Tibial nerve (tissue), 4 donors: ENCODE results near the gene DENND2D. TPM values are rescaled to one million over a fixed set of nuclear protein-coding genes. Genes with fewer than 3 reads are reported as not detected.

ENCODE experiments used
- DNase-seq, 2 donors: peaks; one replicate each; pipeline ENCODE4 v3.0.0-alpha.2; 2019; ENCODE audit warnings: low spot score in 2 of 2
- H3K27ac ChIP-seq, 4 donors: fragments of 200-600 bp; sonication (generic) in 3 of 4; one replicate each; pipeline ENCODE4 v1.5.1; 2017 to 2019; ENCODE audit warnings: mild to moderate bottlenecking in 1 of 4
- H3K27me3 ChIP-seq, 2 donors: fragments of 200-600 bp; sonication (generic) in 1 of 2; one replicate each; pipeline versions ENCODE4 v1.5.1 to v1.6.0; 2017 to 2019
- H3K36me3 ChIP-seq, 3 donors: fragments of 200-600 bp; sonication (generic); one replicate each; pipeline ENCODE4 v1.5.1; 2018 to 2019
- H3K4me1 ChIP-seq, 4 donors: fragments of 200-600 bp; sonication (generic) in 3 of 4; one replicate each; pipeline ENCODE4 v1.5.1; 2017 to 2019
- H3K4me3 ChIP-seq, 4 donors: fragments of 200-600 bp; sonication (generic) in 3 of 4; one replicate each; pipeline ENCODE4 v1.5.1; 2017 to 2019; ENCODE audit warnings: mild to moderate bottlenecking in 1 of 4, moderate library complexity in 1 of 4
- H3K9me3 ChIP-seq, 4 donors: fragments of 200-600 bp; sonication (generic) in 3 of 4; one replicate each; pipeline ENCODE4 v1.5.1; 2017 to 2019
- EP300 ChIP-seq, 2 donors: sonication (generic); formaldehyde crosslinking; IDR thresholded peaks; one replicate each; pipeline ENCODE4 v1.6.1; 2017; ENCODE audit warnings: antibody characterized with exemption in 2 of 2, mild to moderate bottlenecking in 1 of 2
- POLR2A ChIP-seq, 2 donors: fragments of 450-650 bp; IDR thresholded peaks; one replicate each; pipeline ENCODE4 v1.6.1; 2017; ENCODE audit warnings: antibody characterized with exemption in 2 of 2, mild to moderate bottlenecking in 2 of 2, moderate library complexity in 2 of 2
- WGBS, 2 donors: methylation state at CpG; one replicate each; pipeline ENCODE4 v1.1.5; 2018; 5-methylcytosine and 5-hydroxymethylcytosine counted together
- total RNA-seq, 4 donors: library from RNA; depleted of rRNA; stranded (reverse); fragments of >200 nt; gene quantifications; one replicate each; pipeline ENCODE4 v1.1.0, GENCODE V29; 2016
- TF ChIP-seq, protein P1 (sequence below), 5 experiments: fragments of 200-600 bp in 3 of 5; fragments of 450-650 bp in 2 of 5; sonication (generic) in 3 of 5; IDR thresholded peaks; one replicate each; pipeline ENCODE4 v1.5.1; 2016 to 2019; ENCODE audit warnings: antibody characterized with exemption in 5 of 5, mild to moderate bottlenecking in 3 of 5, moderate library complexity in 2 of 5

The DENND2D gene
- total RNA-seq, 4 donors from 2014 or later, result 4.8 to 21.6 (median 8.2) TPM

DNA sequence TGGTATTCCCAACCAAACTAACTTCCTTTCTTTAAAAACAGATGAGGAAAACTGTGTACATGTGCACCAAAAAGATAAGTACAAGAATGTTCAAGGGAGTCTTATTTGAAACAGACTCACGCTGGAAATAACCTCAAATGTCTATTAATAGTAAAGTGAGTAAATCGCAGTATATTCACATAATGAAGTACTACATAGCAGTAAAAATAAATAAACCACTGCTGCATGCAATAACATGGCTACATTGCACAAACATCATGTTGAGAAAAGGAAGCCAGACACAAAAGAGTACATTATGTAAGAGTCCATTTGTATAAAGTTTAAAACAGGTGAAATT, 5.2 kb upstream of the DENND2D start:
- H3K4me3 ChIP-seq, result no peak overlapping the region
- DNase-seq, result no peak
- H3K27me3 ChIP-seq, result peaks cover 0 to 10% of the 10 kb centered on the region in 2 donors
- WGBS, 2 donors, result 47 to 56% methylated on average over 2 of the region's 2 CpGs
- peak overlapping the region in 1 of 4 donors; percentile 98 for H3K27ac ChIP-seq
- TF ChIP-seq, protein P1, sequence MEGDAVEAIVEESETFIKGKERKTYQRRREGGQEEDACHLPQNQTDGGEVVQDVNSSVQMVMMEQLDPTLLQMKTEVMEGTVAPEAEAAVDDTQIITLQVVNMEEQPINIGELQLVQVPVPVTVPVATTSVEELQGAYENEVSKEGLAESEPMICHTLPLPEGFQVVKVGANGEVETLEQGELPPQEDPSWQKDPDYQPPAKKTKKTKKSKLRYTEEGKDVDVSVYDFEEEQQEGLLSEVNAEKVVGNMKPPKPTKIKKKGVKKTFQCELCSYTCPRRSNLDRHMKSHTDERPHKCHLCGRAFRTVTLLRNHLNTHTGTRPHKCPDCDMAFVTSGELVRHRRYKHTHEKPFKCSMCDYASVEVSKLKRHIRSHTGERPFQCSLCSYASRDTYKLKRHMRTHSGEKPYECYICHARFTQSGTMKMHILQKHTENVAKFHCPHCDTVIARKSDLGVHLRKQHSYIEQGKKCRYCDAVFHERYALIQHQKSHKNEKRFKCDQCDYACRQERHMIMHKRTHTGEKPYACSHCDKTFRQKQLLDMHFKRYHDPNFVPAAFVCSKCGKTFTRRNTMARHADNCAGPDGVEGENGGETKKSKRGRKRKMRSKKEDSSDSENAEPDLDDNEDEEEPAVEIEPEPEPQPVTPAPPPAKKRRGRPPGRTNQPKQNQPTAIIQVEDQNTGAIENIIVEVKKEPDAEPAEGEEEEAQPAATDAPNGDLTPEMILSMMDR (IDR thresholded peaks at IDR 0.05), result no peak
- TF ChIP-seq EP300 (IDR thresholded peaks at IDR 0.05) (no peak), POLR2A (IDR thresholded peaks at IDR 0.05) (no peak)
- H3K9me3 ChIP-seq, result no peaks in the 10 kb centered on the region
- H3K36me3 ChIP-seq, result no peaks in the 10 kb centered on the region
- peaks cover 0 to 40% (median 25%) of the 10 kb centered on the region in 4 donors for H3K4me1 ChIP-seq

DNA sequence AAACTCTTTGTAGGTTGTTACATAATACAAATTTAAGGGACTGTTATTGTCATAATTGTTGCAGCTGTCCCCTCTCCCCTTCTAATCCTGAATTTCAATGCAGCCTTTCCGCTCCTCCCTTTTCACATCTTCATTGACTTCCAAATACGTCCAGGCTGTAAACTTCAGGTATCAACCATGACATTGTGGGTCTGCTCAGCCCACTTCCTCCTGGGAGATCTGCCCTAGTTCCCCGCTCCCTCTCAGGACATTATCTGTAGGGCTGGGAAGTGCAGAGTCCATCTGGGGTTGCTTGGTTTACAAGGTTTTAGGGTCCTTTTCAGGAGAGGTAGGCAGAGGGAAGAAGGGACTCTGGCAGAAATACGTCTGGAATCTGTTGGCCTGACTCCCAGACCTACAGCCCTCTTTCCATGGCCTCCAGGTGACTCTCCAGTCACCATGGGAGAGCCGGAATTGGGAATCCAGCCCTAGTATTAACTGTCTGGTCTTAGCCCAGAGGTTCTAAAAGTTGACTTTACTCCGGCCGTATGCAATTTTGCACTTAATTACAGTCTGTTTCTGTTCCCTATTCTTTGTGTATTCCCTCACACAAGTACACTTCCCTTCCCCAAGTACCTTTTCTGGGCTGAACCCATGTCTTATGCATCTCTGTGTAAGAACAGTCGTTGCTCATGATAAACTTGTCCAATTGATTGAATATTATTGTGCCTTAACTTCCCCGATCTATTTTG, 4.7 kb upstream of the DENND2D start:
- TF ChIP-seq EP300 (IDR thresholded peaks at IDR 0.05) (no peak), POLR2A (IDR thresholded peaks at IDR 0.05) (no peak)
- TF ChIP-seq, protein P1 (IDR thresholded peaks at IDR 0.05), result no peak
- Histone ChIP-seq H3K27me3 (peaks cover 0 to 10% of the 10 kb centered on the region in 2 donors), H3K9me3 (no peaks in the 10 kb centered on the region), H3K4me3 (peak overlapping the region in 1 of 4 donors; percentile 72), H3K4me1 (peaks cover 0 to 40% (median 27%) of the 10 kb centered on the region in 4 donors), H3K36me3 (no peaks in the 10 kb centered on the region), H3K27ac (peak overlapping the region in 1 of 4 donors; percentile 98)
- WGBS, 2 donors, result 54 to 59% methylated on average over 9 of the region's 9 CpGs
- no peak for DNase-seq

DNA sequence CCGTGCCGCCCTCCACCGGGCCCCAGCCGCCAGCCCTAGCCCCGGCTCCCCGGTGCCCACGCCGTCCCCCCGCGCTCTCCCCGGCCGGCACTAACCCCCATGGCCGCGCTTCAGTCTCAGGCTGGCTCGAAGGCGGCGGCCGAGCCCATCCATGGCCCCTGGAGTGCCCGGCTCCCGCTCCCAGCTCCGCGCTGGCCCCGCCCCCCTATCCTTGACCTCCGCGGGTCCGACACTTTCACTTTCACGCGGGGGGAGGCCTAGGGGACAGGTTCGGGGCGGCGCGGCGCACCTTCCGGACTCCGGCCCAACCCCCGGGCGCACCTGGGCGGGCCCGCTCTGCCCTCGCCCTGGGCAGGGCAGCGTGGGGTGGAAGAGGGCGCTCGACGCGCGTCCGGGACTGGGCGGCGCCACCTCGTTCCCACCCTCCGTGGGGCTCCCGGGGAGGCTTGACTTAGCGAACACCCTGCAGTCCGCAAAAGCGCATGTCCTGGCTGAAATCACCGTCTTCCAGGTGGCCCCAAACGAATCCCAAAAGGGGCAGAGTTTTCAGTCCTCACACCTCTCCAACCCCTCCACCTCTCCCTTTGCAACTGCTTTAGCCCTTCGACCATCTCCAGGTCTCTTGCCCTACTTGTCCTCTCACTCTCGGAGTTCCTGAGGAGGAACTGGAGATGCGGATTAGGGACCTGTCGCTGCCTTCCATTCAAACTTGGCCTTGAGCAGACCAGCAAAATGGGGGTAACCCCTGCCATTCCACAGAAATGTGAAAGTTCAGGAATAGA, 3.9 kb upstream of the DENND2D start:
- TF ChIP-seq, protein P1 (IDR thresholded peaks at IDR 0.05), result no peak
- TF ChIP-seq EP300 (IDR thresholded peaks at IDR 0.05) (peak in 1 of 2 donors; percentile 8), POLR2A (IDR thresholded peaks at IDR 0.05) (no peak)
- WGBS, 2 donors, result 4 to 8% methylated on average over 32 to 40 of the region's 61 CpGs
- Histone ChIP-seq H3K4me1 (peaks cover 0 to 40% (median 27%) of the 10 kb centered on the region in 4 donors), H3K9me3 (no peaks in the 10 kb centered on the region), H3K4me3 (peak overlapping the region; percentile 51 to 80 (median 76)), H3K27ac (peak overlapping the region in 3 of 4 donors; percentile 64 to 98 (median 81)), H3K27me3 (peaks cover 0 to 10% of the 10 kb centered on the region in 2 donors), H3K36me3 (no peaks in the 10 kb centered on the region)
- no peak for DNase-seq

DNA sequence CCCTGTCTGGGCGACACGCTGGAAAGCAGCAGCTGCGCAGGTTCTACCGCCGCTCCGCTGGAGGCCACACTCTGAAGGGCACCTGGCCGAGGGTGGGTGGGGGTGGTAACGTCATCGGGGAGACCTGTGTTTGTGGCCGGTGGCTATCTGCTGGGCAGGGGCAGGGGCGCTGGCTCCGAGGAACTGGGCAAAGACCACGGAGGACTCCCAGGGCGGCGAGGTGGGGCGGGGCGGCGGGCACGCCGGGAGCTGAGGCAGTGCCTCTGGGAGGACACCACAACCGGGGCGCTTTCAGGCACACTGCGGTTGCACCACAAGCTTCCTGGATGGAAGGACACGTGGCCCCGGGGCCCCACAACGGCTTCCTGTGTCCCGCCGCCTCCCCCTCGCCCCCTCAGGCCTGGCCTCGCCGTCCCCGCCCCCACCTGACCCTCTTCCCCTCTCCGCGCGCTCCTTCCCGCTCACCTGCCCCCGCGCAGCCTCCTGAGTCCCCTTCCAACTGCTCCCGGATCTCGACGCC, 3.3 kb upstream of the DENND2D start:
- Histone ChIP-seq H3K27me3 (peaks cover 0 to 10% of the 10 kb centered on the region in 2 donors), H3K4me3 (peak overlapping the region; percentile 51 to 80 (median 76)), H3K36me3 (no peaks in the 10 kb centered on the region), H3K4me1 (peaks cover 0 to 40% (median 27%) of the 10 kb centered on the region in 4 donors), H3K9me3 (no peaks in the 10 kb centered on the region), H3K27ac (peak overlapping the region in 3 of 4 donors; percentile 64 to 98 (median 81))
- TF ChIP-seq EP300 (IDR thresholded peaks at IDR 0.05) (no peak), POLR2A (IDR thresholded peaks at IDR 0.05) (no peak)
- TF ChIP-seq, protein P1 (IDR thresholded peaks at IDR 0.05), result no peak
- peak; percentile 23 to 56 for DNase-seq
- WGBS, 2 donors, result 27 to 30% methylated on average over 8 of the region's 41 CpGs
